GM12878 (cell line): ENCODE results near the gene NFATC1. TPM values are rescaled to one million over a fixed set of nuclear protein-coding genes. Genes with fewer than 3 reads are reported as not detected.

Experiments
- ATAC-seq: fragments of 200-7000 bp; cut with Tn5 transposase; 3 replicates; pipeline ENCODE4 v1.9.1; 2020; ENCODE audit warnings: mild to moderate bottlenecking, moderate library complexity
- BruUV-seq: library from RNA; stranded (reverse); fragments of 400-500 nt; replicated peaks from 2 replicates; lab custom pipeline; 2021; lab: Mats Ljungman, UMichigan
- CTCF ChIA-PET: fragments of 300-600 bp; sonication (Branson Sonifier 250); formaldehyde crosslinking; extraction: SDS; loops from one replicate; lab custom pipeline; 2021; ENCODE audit warnings: inconsistent platforms; lab: Yijun Ruan, JAX
- POLR2A ChIA-PET: fragments of 350-600 bp; formaldehyde crosslinking; extraction: SDS; loops from one replicate; lab custom pipeline; 2021; ENCODE audit warnings: inconsistent platforms; lab: Charles Lee
- RAD21 ChIA-PET: fragments of 300-600 bp; sonication (Branson Sonifier 250); formaldehyde crosslinking; loops from one replicate; lab custom pipeline; 2023; ENCODE audit warnings: antibody characterized with exemption; ENCODE audit not compliant: unreplicated experiment; lab: Charles Lee
- SMC1A ChIA-PET: fragments of 300-600 bp; sonication (Branson Sonifier 250); formaldehyde crosslinking; loops from one replicate; lab custom pipeline; 2023; ENCODE audit not compliant: unreplicated experiment, uncharacterized antibody; lab: Charles Lee
- DNase-seq: peaks from one replicate; pipeline ENCODE4 v3.0.0-alpha.2; 2011; ENCODE audit warnings: low read depth, low spot score
- FAIRE-seq: peaks from 3 replicates; lab custom pipeline; 2011; peaks lifted over from hg19 to GRCh38; lab: Jason Lieb, UNC
- H2AFZ ChIP-seq: 2 replicates; pipeline ENCODE4 v1.6.0; 2011; ENCODE audit warnings: low read depth, low read length, control low read depth; ENCODE audit not compliant: control insufficient read depth
- H3K27ac ChIP-seq: 2 replicates; pipeline ENCODE4 v1.5.1; 2011; ENCODE audit warnings: control low read depth; ENCODE audit not compliant: control insufficient read depth, insufficient read depth
- H3K27me3 ChIP-seq, 2 experiments: replicated peaks in 1 of 2; 2 replicates each; pipeline versions ENCODE4 v1.6.0 to v1.6.1; 2011; ENCODE audit warnings: low read length in 1 of 2; ENCODE audit not compliant: control insufficient read depth in 2 of 2, insufficient read depth in 2 of 2
- H3K36me3 ChIP-seq, 2 experiments: 2 replicates each; pipeline ENCODE4 v1.5.1; 2011; ENCODE audit warnings: low read length in 1 of 2; ENCODE audit not compliant: control insufficient read depth in 2 of 2, insufficient read depth in 2 of 2
- H3K4me1 ChIP-seq: 2 replicates; pipeline ENCODE4 v1.6.1; 2011; ENCODE audit warnings: mild to moderate bottlenecking, low read length, moderate library complexity, mixed read lengths; ENCODE audit not compliant: control insufficient read depth, insufficient read depth
- H3K4me2 ChIP-seq: 2 replicates; pipeline ENCODE4 v1.6.0; 2011; ENCODE audit warnings: control low read depth; ENCODE audit not compliant: control insufficient read depth, insufficient read depth
- H3K4me3 ChIP-seq: fragments of 200-600 bp; sonication (generic); 2 replicates; pipeline ENCODE4 v1.5.1; 2016
- H3K79me2 ChIP-seq: 2 replicates; pipeline ENCODE4 v1.6.0; 2011; ENCODE audit warnings: low read length; ENCODE audit not compliant: control insufficient read depth, insufficient read depth
- H3K9ac ChIP-seq: 2 replicates; pipeline ENCODE4 v1.8.0; 2011; ENCODE audit warnings: low read length, control low read depth, mixed read lengths; ENCODE audit not compliant: control insufficient read depth, insufficient read depth
- H3K9me3 ChIP-seq: replicated peaks from 3 replicates; pipeline ENCODE4 v1.5.1; 2011; ENCODE audit warnings: mild to moderate bottlenecking, low read length; ENCODE audit not compliant: control insufficient read depth, insufficient read depth
- H4K20me1 ChIP-seq: 2 replicates; pipeline ENCODE4 v1.6.0; 2011; ENCODE audit not compliant: control insufficient read depth, insufficient read depth
- EED ChIP-seq: sonication (generic); IDR thresholded peaks from 2 replicates; pipeline ENCODE4 v1.6.1; 2016; ENCODE audit warnings: antibody characterized with exemption, low read depth
- MEF2A ChIP-seq: IDR thresholded peaks from 2 replicates; pipeline ENCODE4 v1.6.1; 2011; ENCODE audit warnings: low read depth, mild to moderate bottlenecking, low read length, moderate library complexity; ENCODE audit not compliant: insufficient read depth
- MTA2 ChIP-seq: fragments of 450-650 bp; IDR thresholded peaks from 2 replicates; pipeline ENCODE4 v1.6.1; 2016; ENCODE audit warnings: low read depth, mild to moderate bottlenecking, moderate library complexity
- RB1 ChIP-seq: fragments of 450-650 bp; formaldehyde crosslinking; IDR thresholded peaks from 2 replicates; pipeline ENCODE4 v1.6.1; 2017; ENCODE audit warnings: mild to moderate bottlenecking, borderline replicate concordance
- SMC3 ChIP-seq: IDR thresholded peaks from 2 replicates; pipeline ENCODE4 v1.6.1; 2011; ENCODE audit warnings: low read length, improper control_type of control experiment, borderline replicate concordance
- whole genome bisulfite sequencing: methylation state at CpG from one replicate; pipeline ENCODE4 v1.1.6; 2016; ENCODE audit warnings: low lambda C conversion rate; ENCODE audit not compliant: insufficient replicate concordance, insufficient coverage; ENCODE audit errors: missing lambda C conversion rate; 5-methylcytosine and 5-hydroxymethylcytosine counted together
- in situ Hi-C: fragments of 300-500 bp; cut with MboI; formaldehyde crosslinking; loops from 9 replicates; pipeline ENCODE4 v1.14.3; 2018; ENCODE audit warnings: mixed read lengths
- intact Hi-C: fragments of 100-400 bp; cut with micrococcal nuclease; formaldehyde crosslinking; loops from one replicate; pipeline ENCODE4 v1.14.2; 2022; ENCODE audit not compliant: unreplicated experiment
- polyA plus RNA-seq, 11 experiments: library from polyadenylated mRNA; depleted of rRNA in 4 of 11; unstranded in 6 of 11; stranded (reverse) in 5 of 11; fragments of >200 nt; fragmentation: Nextera tagmentation in 4 of 11; fragmentation: Illumina TruSeq in 1 of 11; extraction: Ambion mirVana in 4 of 11; extraction: Trizol in 1 of 11; gene quantifications; 1 replicate in 1 of 11; 2 replicates in 10 of 11; pipeline versions ENCODE4 v1.2.1 to v1.2.3, GENCODE V29; 2011 to 2016; ENCODE audit warnings: inconsistent platforms in 2 of 11, missing spikeins in 2 of 11, low read depth in 1 of 11
- total RNA-seq, 4 experiments: library from RNA; depleted of rRNA in 3 of 4; stranded (reverse); fragments of >200 nt in 3 of 4; fragmentation: Illumina TruSeq in 1 of 4; extraction: Trizol in 1 of 4; gene quantifications; 2 replicates each; pipeline versions ENCODE4 v1.2.1 to v1.2.3, GENCODE V29; 2013 to 2021
- TF ChIP-seq, protein P1 (sequence below): IDR thresholded peaks from 2 replicates; pipeline ENCODE4 v1.6.1; 2011; ENCODE audit warnings: mild to moderate bottlenecking, low read depth, low read length, moderate library complexity; ENCODE audit not compliant: insufficient replicate concordance
- TF ChIP-seq, protein P2 (sequence below): IDR thresholded peaks from 2 replicates; pipeline ENCODE4 v1.6.1; 2012; ENCODE audit warnings: improper control_type of control experiment, low read depth, low read length; ENCODE audit not compliant: insufficient replicate concordance
- TF ChIP-seq, protein P3 (sequence below): fragments of 450-650 bp; IDR thresholded peaks from 2 replicates; pipeline ENCODE4 v1.6.1; 2017; ENCODE audit warnings: borderline replicate concordance

The NFATC1 gene
- total and polyA plus RNA-seq, 10 of the 15 experiments (the other 5 are each of a cell fraction or from before 2014, with no cell fraction given), result 0.84 to 20.8 (median 5.1) TPM

DNA sequence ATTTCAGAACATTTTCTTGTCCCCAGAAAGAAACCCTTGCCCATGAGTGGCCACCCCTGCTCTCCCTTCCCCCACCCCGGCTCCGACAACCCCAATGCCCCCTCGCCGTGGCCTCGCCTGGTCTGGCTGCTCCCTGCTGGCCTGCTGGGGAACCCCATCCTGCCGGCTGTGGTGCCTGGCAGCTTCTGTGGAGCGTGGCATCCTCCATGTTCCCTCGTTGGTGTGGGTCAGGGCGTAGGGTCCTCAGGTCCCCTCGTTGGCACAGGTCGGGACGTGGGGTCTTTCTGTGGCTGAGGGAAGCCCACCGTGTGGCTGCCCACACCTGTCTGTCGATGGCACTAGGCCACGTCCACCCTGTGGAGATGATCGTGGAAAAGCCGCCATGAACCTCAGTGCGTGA is 61.9 kb downstream of the NFATC1 start:
- TF ChIP-seq RB1 (no peak), MTA2 (no peak), MEF2A (no peak), SMC3 (no peak), EED (no peak)
- H2AFZ ChIP-seq, result no peak overlapping the region
- H3K4me1 ChIP-seq, result peaks cover 22% of the 10 kb centered on the region
- DNase-seq (no peak), ATAC-seq (no peak), FAIRE-seq (no peak)
- no peak overlapping the region for H3K4me3 ChIP-seq
- no peaks in the 10 kb centered on the region for H3K9me3 ChIP-seq
- H3K27me3 ChIP-seq, result no peaks in the 10 kb centered on the region
- H3K79me2 ChIP-seq, result no peaks in the 10 kb centered on the region
- peaks cover 0 to 4% of the 10 kb centered on the region in 2 experiments; a peak in 2 of 4 replicates for H3K36me3 ChIP-seq
- ChIA-PET CTCF (no interaction called here), RAD21 (no interaction called here), SMC1A (no interaction called here), POLR2A (no interaction called here)
- H4K20me1 ChIP-seq, result no peaks in the 10 kb centered on the region
- no TSS peak for BruUV-seq
- H3K9ac ChIP-seq, result no peak overlapping the region
- no peak overlapping the region for H3K4me2 ChIP-seq
- H3K27ac ChIP-seq, result no peak overlapping the region
- WGBS, result 97% methylated on average over 12 of the region's 18 CpGs
- intact Hi-C loops, result no loop called here
- in situ Hi-C loops, result no loop called here

DNA sequence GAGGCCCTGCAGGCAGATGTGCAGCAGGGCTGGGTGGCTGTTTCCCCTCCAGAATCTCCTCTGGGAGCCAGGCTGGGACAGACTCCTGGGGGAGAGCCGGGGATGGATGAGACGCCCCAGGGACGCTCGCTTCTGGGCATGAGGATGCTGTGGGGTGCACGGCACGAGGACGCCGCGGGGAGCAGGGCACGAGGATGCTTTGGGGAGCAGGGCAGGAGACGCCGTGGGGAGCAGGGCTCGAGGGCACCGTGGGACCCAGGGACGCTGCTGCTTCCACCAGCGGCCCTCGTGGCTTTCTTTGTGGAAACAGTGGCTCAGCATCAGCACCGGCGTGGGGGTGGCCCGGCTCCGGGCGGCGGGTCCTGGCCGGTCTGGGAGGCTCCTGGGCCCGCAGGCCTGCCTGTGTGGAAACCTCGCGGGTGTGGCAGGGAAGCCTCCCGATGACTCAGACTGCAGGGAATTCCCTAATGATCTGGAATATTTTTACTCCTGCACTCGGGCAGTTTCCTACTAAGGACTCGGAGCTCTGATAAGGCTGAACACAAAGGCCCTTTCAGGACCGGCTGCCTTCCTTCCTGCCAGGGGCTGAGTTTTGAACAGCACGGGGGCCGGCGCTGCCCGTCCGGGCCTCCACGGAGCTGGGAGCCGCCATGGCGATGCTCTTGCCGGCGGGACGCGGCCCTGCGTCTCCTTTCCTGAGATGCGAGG is 62.6 kb downstream of the NFATC1 start:
- no TSS peak for BruUV-seq
- DNase-seq (no peak), FAIRE-seq (no peak), ATAC-seq (no peak)
- Histone ChIP-seq H4K20me1 (no peaks in the 10 kb centered on the region), H3K4me1 (peaks cover 22% of the 10 kb centered on the region), H3K4me2 (no peak overlapping the region), H3K9me3 (no peaks in the 10 kb centered on the region), H3K36me3 (peaks cover 0 to 4% of the 10 kb centered on the region in 2 experiments; a peak in 2 of 4 replicates), H3K4me3 (no peak overlapping the region), H3K27ac (no peak overlapping the region), H2AFZ (no peak overlapping the region), H3K9ac (no peak overlapping the region), H3K27me3 (no peaks in the 10 kb centered on the region), H3K79me2 (no peaks in the 10 kb centered on the region)
- WGBS, result 96% methylated on average over 38 of the region's 45 CpGs
- in situ Hi-C loops, result no loop called here
- POLR2A ChIA-PET, result no interaction called here
- intact Hi-C loops, result no loop called here
- RAD21 ChIA-PET, result no interaction called here
- SMC1A ChIA-PET, result interaction anchor here (1.4 kb wide), 1 partner anchor 53 kb away, joined by 5 read pairs; no protein-coding TSS in a partner anchor
- CTCF ChIA-PET, result interaction anchor here (0.9 kb wide), 1 partner anchor 22 kb away, joined by 3 read pairs; no protein-coding TSS in a partner anchor
- TF ChIP-seq, protein P1, sequence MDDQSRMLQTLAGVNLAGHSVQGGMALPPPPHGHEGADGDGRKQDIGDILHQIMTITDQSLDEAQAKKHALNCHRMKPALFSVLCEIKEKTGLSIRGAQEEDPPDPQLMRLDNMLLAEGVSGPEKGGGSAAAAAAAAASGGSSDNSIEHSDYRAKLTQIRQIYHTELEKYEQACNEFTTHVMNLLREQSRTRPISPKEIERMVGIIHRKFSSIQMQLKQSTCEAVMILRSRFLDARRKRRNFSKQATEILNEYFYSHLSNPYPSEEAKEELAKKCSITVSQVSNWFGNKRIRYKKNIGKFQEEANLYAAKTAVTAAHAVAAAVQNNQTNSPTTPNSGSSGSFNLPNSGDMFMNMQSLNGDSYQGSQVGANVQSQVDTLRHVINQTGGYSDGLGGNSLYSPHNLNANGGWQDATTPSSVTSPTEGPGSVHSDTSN, result no peak
- TF ChIP-seq, protein P2, sequence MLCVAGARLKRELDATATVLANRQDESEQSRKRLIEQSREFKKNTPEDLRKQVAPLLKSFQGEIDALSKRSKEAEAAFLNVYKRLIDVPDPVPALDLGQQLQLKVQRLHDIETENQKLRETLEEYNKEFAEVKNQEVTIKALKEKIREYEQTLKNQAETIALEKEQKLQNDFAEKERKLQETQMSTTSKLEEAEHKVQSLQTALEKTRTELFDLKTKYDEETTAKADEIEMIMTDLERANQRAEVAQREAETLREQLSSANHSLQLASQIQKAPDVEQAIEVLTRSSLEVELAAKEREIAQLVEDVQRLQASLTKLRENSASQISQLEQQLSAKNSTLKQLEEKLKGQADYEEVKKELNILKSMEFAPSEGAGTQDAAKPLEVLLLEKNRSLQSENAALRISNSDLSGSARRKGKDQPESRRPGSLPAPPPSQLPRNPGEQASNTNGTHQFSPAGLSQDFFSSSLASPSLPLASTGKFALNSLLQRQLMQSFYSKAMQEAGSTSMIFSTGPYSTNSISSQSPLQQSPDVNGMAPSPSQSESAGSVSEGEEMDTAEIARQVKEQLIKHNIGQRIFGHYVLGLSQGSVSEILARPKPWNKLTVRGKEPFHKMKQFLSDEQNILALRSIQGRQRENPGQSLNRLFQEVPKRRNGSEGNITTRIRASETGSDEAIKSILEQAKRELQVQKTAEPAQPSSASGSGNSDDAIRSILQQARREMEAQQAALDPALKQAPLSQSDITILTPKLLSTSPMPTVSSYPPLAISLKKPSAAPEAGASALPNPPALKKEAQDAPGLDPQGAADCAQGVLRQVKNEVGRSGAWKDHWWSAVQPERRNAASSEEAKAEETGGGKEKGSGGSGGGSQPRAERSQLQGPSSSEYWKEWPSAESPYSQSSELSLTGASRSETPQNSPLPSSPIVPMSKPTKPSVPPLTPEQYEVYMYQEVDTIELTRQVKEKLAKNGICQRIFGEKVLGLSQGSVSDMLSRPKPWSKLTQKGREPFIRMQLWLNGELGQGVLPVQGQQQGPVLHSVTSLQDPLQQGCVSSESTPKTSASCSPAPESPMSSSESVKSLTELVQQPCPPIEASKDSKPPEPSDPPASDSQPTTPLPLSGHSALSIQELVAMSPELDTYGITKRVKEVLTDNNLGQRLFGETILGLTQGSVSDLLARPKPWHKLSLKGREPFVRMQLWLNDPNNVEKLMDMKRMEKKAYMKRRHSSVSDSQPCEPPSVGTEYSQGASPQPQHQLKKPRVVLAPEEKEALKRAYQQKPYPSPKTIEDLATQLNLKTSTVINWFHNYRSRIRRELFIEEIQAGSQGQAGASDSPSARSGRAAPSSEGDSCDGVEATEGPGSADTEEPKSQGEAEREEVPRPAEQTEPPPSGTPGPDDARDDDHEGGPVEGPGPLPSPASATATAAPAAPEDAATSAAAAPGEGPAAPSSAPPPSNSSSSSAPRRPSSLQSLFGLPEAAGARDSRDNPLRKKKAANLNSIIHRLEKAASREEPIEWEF, result no peak
- TF ChIP-seq, protein P3, sequence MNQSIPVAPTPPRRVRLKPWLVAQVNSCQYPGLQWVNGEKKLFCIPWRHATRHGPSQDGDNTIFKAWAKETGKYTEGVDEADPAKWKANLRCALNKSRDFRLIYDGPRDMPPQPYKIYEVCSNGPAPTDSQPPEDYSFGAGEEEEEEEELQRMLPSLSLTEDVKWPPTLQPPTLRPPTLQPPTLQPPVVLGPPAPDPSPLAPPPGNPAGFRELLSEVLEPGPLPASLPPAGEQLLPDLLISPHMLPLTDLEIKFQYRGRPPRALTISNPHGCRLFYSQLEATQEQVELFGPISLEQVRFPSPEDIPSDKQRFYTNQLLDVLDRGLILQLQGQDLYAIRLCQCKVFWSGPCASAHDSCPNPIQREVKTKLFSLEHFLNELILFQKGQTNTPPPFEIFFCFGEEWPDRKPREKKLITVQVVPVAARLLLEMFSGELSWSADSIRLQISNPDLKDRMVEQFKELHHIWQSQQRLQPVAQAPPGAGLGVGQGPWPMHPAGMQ, result no peak
